Activated CD4-positive, alpha-beta T cell treated with anti-CD3 and anti-CD28 coated beads for 36 hours (primary cell): ENCODE results near the gene AP2B1. TPM values are rescaled to one million over a fixed set of nuclear protein-coding genes. Genes with fewer than 3 reads are reported as not detected.
A peak's percentile ranks its signal among the peaks of the same experiment; 100 is the strongest.

Experiments used
- ATAC-seq: fragments of 200-7000 bp; cut with Tn5 transposase; one replicate; pipeline ENCODE4 v1.10.0; 2021; ENCODE audit warnings: mild to moderate bottlenecking, moderate library complexity
- CTCF ChIA-PET: fragments of 350-600 bp; sonication (Branson Sonifier 250); formaldehyde crosslinking; loops from one replicate; lab custom pipeline; 2021; ENCODE audit warnings: antibody characterized with exemption; lab: Charles Lee
- POLR2A ChIA-PET: fragments of 350-600 bp; sonication (Branson Sonifier 250); formaldehyde crosslinking; loops from one replicate; lab custom pipeline; 2021; ENCODE audit warnings: antibody characterized with exemption, inconsistent platforms; lab: Charles Lee
- DNase-seq: peaks from one replicate; pipeline ENCODE4 v3.0.0-alpha.2; 2020
- H3K27ac Mint-ChIP-seq: one replicate; pipeline ENCODE4 v1.8.0; 2021; ENCODE audit warnings: mixed read lengths
- H3K27me3 Mint-ChIP-seq: one replicate; pipeline ENCODE4 v1.8.0; 2021; ENCODE audit warnings: mixed read lengths
- H3K36me3 Mint-ChIP-seq: one replicate; pipeline ENCODE4 v1.8.0; 2021; ENCODE audit warnings: low read depth, mixed read lengths
- H3K4me1 Mint-ChIP-seq: one replicate; pipeline ENCODE4 v1.8.0; 2021; ENCODE audit warnings: mixed read lengths
- H3K4me3 Mint-ChIP-seq: one replicate; pipeline ENCODE4 v1.8.0; 2021; ENCODE audit warnings: mild to moderate bottlenecking, moderate library complexity, mixed read lengths
- H3K9me3 Mint-ChIP-seq: one replicate; pipeline ENCODE4 v1.8.0; 2021; ENCODE audit warnings: low read depth, mixed read lengths
- intact Hi-C, 2 experiments: fragments of 100-400 bp; cut with DNase I in 1 of 2; cut with micrococcal nuclease in 1 of 2; formaldehyde crosslinking; loops; one replicate each; pipeline versions ENCODE4 v1.14.2 to v1.15.1; 2022 to 2024; cut with DNase I, micrococcal nuclease
- total RNA-seq, 2 experiments: library from RNA; stranded (reverse); gene quantifications; one replicate each; pipeline ENCODE4 v1.2.3, GENCODE V29; 2021

Gene AP2B1
- total RNA-seq, 2 experiments from 2014 or later = 166 to 184 TPM

GRCh38 chr17:35766903-35767510 is 179.9 kb downstream of the AP2B1 start:
- Mint-ChIP-seq H3K27ac (no peak overlapping the region), H3K4me3 (no peak overlapping the region), H3K27me3 (no peaks in the 10 kb centered on the region), H3K9me3 (no peaks in the 10 kb centered on the region), H3K4me1 (peaks cover 9% of the 10 kb centered on the region), H3K36me3 (no peaks in the 10 kb centered on the region)
- peak; percentile 49 for DNase-seq
- intact Hi-C loops = loop anchor here in 1 of 2 experiments (2.0 kb wide), 1 partner anchor 20 kb away; no protein-coding TSS in a partner anchor
- CTCF ChIA-PET = interaction anchor here (0.6 to 1.6 kb wide), 11 partner anchors 8 to 424 kb away, joined by 3 to 5 read pairs (median 4); partner anchors contain the start of genes MMP28 and TAF15
- POLR2A ChIA-PET = no interaction called here
- ATAC-seq = no peak

- Mint-ChIP-seq H3K27ac (no peak overlapping the region), H3K9me3 (no peaks in the 10 kb centered on the region), H3K27me3 (no peaks in the 10 kb centered on the region), H3K4me3 (no peak overlapping the region), H3K4me1 (peaks cover 9% of the 10 kb centered on the region), H3K36me3 (no peaks in the 10 kb centered on the region)
- ATAC-seq (no peak), DNase-seq (no peak)
- CTCF ChIA-PET = interaction anchor here (0.7 kb wide), 1 partner anchor 955 kb away, joined by 3 read pairs; no protein-coding TSS in a partner anchor
- POLR2A ChIA-PET = no interaction called here
- intact Hi-C loops = no loop called here
Measured at GRCh38 chr17:35768797-35769196, 181.7 kb downstream of the AP2B1 start.

GRCh38 chr17:35769895-35770486 is 182.9 kb downstream of the AP2B1 start:
- H3K36me3 Mint-ChIP-seq = no peaks in the 10 kb centered on the region
- no peak for DNase-seq
- POLR2A ChIA-PET = interaction anchor here (0.7 kb wide), 1 partner anchor 32 kb away, joined by 3 read pairs; no protein-coding TSS in a partner anchor
- no peaks in the 10 kb centered on the region for H3K9me3 Mint-ChIP-seq
- no peak for ATAC-seq
- H3K4me3 Mint-ChIP-seq = no peak overlapping the region
- peaks cover 3% of the 10 kb centered on the region for H3K4me1 Mint-ChIP-seq
- intact Hi-C loops = no loop called here
- no peaks in the 10 kb centered on the region for H3K27me3 Mint-ChIP-seq
- CTCF ChIA-PET = interaction anchor here (1.4 to 1.9 kb wide), 3 partner anchors 10 to 34 kb away, joined by 5 to 8 read pairs (median 6); no protein-coding TSS in a partner anchor
- H3K27ac Mint-ChIP-seq = no peak overlapping the region

GRCh38 chr17:35773129-35773528 is 186.0 kb downstream of the AP2B1 start:
- POLR2A ChIA-PET = no interaction called here
- CTCF ChIA-PET = interaction anchor here (1.4 to 1.6 kb wide), 2 partner anchors 9 to 15 kb away, joined by 4 to 7 read pairs; no protein-coding TSS in a partner anchor

GRCh38 chr17:35773679-35774425 is 186.7 kb downstream of the AP2B1 start:
- ChIA-PET POLR2A (interaction anchor here (0.6 kb wide), 1 partner anchor 20 kb away, joined by 3 read pairs; no protein-coding TSS in a partner anchor), CTCF (interaction anchor here (1.6 kb wide), 1 partner anchor 10 kb away, joined by 7 read pairs; no protein-coding TSS in a partner anchor)
- DNase-seq (no peak), ATAC-seq (no peak)
- Mint-ChIP-seq H3K36me3 (no peaks in the 10 kb centered on the region), H3K9me3 (no peaks in the 10 kb centered on the region), H3K4me1 (no peaks in the 10 kb centered on the region), H3K27ac (no peak overlapping the region), H3K4me3 (no peak overlapping the region), H3K27me3 (peaks cover 3% of the 10 kb centered on the region)
- intact Hi-C loops = no loop called here

More at GRCh38 chr17:35773129-35773528, 186.0 kb downstream of the AP2B1 start:
- Mint-ChIP-seq H3K27me3 (peaks cover 3% of the 10 kb centered on the region), H3K4me1 (no peaks in the 10 kb centered on the region), H3K36me3 (no peaks in the 10 kb centered on the region), H3K27ac (no peak overlapping the region), H3K4me3 (no peak overlapping the region), H3K9me3 (no peaks in the 10 kb centered on the region)
- DNase-seq = no peak
- intact Hi-C loops = no loop called here
- no peak for ATAC-seq

- ChIA-PET POLR2A (interaction anchor here (0.6 kb wide), 1 partner anchor 20 kb away, joined by 3 read pairs; no protein-coding TSS in a partner anchor), CTCF (interaction anchor here (1.1 to 4.7 kb wide), 3 partner anchors 10 to 14 kb away, joined by 3 to 18 read pairs (median 7); no protein-coding TSS in a partner anchor)
- intact Hi-C loops = no loop called here
Measured at GRCh38 chr17:35774499-35774898, 187.4 kb downstream of the AP2B1 start.

GRCh38 chr17:35775039-35775438 is 187.9 kb downstream of the AP2B1 start:
- ChIA-PET CTCF (interaction anchor here (0.6 to 4.7 kb wide), 5 partner anchors 8 to 110 kb away, joined by 3 to 18 read pairs (median 3); no protein-coding TSS in a partner anchor), POLR2A (no interaction called here)
- Mint-ChIP-seq H3K27ac (no peak overlapping the region), H3K4me3 (no peak overlapping the region), H3K9me3 (no peaks in the 10 kb centered on the region), H3K36me3 (no peaks in the 10 kb centered on the region), H3K27me3 (peaks cover 3% of the 10 kb centered on the region), H3K4me1 (no peaks in the 10 kb centered on the region)
- DNase-seq = no peak
- no peak for ATAC-seq
- intact Hi-C loops = no loop called here

More at GRCh38 chr17:35774499-35774898, 187.4 kb downstream of the AP2B1 start:
- Mint-ChIP-seq H3K36me3 (no peaks in the 10 kb centered on the region), H3K9me3 (no peaks in the 10 kb centered on the region), H3K27ac (no peak overlapping the region), H3K4me1 (no peaks in the 10 kb centered on the region), H3K4me3 (no peak overlapping the region), H3K27me3 (peaks cover 3% of the 10 kb centered on the region)
- no peak for DNase-seq
- ATAC-seq = no peak

- no peak overlapping the region for H3K4me3 Mint-ChIP-seq
- ChIA-PET CTCF (interaction anchor here (0.6 to 4.7 kb wide), 5 partner anchors 8 to 110 kb away, joined by 3 to 18 read pairs (median 3); no protein-coding TSS in a partner anchor), POLR2A (no interaction called here)
- DNase-seq (no peak), ATAC-seq (no peak)
- H3K27ac Mint-ChIP-seq = no peak overlapping the region
- intact Hi-C loops = no loop called here
- H3K4me1 Mint-ChIP-seq = no peaks in the 10 kb centered on the region
- peaks cover 3% of the 10 kb centered on the region for H3K27me3 Mint-ChIP-seq
- no peaks in the 10 kb centered on the region for H3K9me3 Mint-ChIP-seq
- no peaks in the 10 kb centered on the region for H3K36me3 Mint-ChIP-seq
Measured at GRCh38 chr17:35775583-35775982, 188.5 kb downstream of the AP2B1 start.

Other genes with a start within 250 kb of the AP2B1 start
- 10 to 100 TPM; 63.7 to 67.9 TPM for gene SLFN11, start 213.7 kb upstream of the AP2B1 start, total RNA-seq
- 1 to 10 TPM; 5.4 TPM for gene SLFN12, start 154.8 kb upstream of the AP2B1 start, total RNA-seq
- gene SLFN13, start 138.6 kb upstream of the AP2B1 start, total RNA-seq = 10 to 100 TPM; 18.6 to 22.5 TPM
- 10 to 100 TPM; 23.3 to 23.7 TPM for gene SLFN12L, start 49.6 kb upstream of the AP2B1 start, total RNA-seq
- gene SLFN14, start 26.5 kb upstream of the AP2B1 start, total RNA-seq = not detected
- gene PEX12, start 8.8 kb upstream of the AP2B1 start, total RNA-seq = 1 to 10 TPM; 5.7 to 6.1 TPM
- 1 to 10 TPM; 2.7 to 4.0 TPM for gene RASL10B, start 144.3 kb downstream of the AP2B1 start, total RNA-seq
- under 1 TPM in 1 of 2 experiments, not detected in 1; 0.07 TPM for gene GAS2L2, start 165.9 kb downstream of the AP2B1 start, total RNA-seq
- gene C17orf50, start 173.6 kb downstream of the AP2B1 start, total RNA-seq = not detected
- gene MMP28, start 208.3 kb downstream of the AP2B1 start, total RNA-seq = under 1 TPM in 1 of 2 experiments, not detected in 1; 0.09 TPM
- 100 to 1,000 TPM; 316 to 330 TPM for gene TAF15, start 222.2 kb downstream of the AP2B1 start, total RNA-seq